HG03196 (cell line): ENCODE results near the gene SMIM14.
A peak's percentile ranks its signal among the peaks of the same experiment; 100 is the strongest.
"Not testable (repeated sequence)": the region's sequence is repeated elsewhere in the genome, so short reads cannot be mapped to it uniquely, and the experiment has no call there.

ENCODE experiments used
- ATAC-seq: cut with Tn5 transposase; IDR thresholded peaks from one replicate; pipeline ENCODE4 v1.9.1; 2021; ENCODE audit not compliant: unreplicated experiment

The SMIM14 gene

GRCh38 chr4:39541987-39542610 is 96.6 kb downstream of the SMIM14 start:
- ATAC-seq, result no peak

- no peak for ATAC-seq
Observed at GRCh38 chr4:39539089-39539611, 99.5 kb downstream of the SMIM14 start.

GRCh38 chr4:39533541-39533940 is 105.1 kb downstream of the SMIM14 start:
- no peak for ATAC-seq

- ATAC-seq, result not testable (repeated sequence)
Observed at GRCh38 chr4:39532237-39532636, 106.4 kb downstream of the SMIM14 start.

- ATAC-seq, result no peak
Observed at GRCh38 chr4:39530682-39531081, 108.0 kb downstream of the SMIM14 start.

GRCh38 chr4:39529534-39529933 is 109.1 kb downstream of the SMIM14 start:
- ATAC-seq, result no peak

- ATAC-seq, result no peak
Observed at GRCh38 chr4:39528061-39528465, 110.6 kb downstream of the SMIM14 start.

GRCh38 chr4:39527296-39528060 is 111.2 kb downstream of the SMIM14 start, which contains the start of gene UGDH:
TSS of gene UGDH (minus strand) at chr4:39527439. CDS start at chr4:39521512, 5,927 bp downstream.
- ATAC-seq, result peak; percentile 97

GRCh38 chr4:39526765-39527295 is 111.8 kb downstream of the SMIM14 start:
- peak; percentile 22 for ATAC-seq

- ATAC-seq, result no peak
Observed at GRCh38 chr4:39525822-39526690, 112.6 kb downstream of the SMIM14 start.

GRCh38 chr4:39524161-39524957 is 114.3 kb downstream of the SMIM14 start:
- ATAC-seq, result no peak

- ATAC-seq, result no peak
Observed at GRCh38 chr4:39522068-39522467, 116.6 kb downstream of the SMIM14 start.

GRCh38 chr4:39521253-39521919 is 117.3 kb downstream of the SMIM14 start:
- ATAC-seq, result no peak

- ATAC-seq, result no peak
Observed at GRCh38 chr4:39518484-39518883, 120.2 kb downstream of the SMIM14 start.

GRCh38 chr4:39516407-39516966 is 122.2 kb downstream of the SMIM14 start:
- ATAC-seq, result no peak

- not testable (repeated sequence) for ATAC-seq
Observed at GRCh38 chr4:39515669-39516401, 122.8 kb downstream of the SMIM14 start.

GRCh38 chr4:39514888-39515401 is 123.7 kb downstream of the SMIM14 start:
- ATAC-seq, result no peak

- ATAC-seq, result not testable (repeated sequence)
Observed at GRCh38 chr4:39514266-39514665, 124.4 kb downstream of the SMIM14 start.
